AG08396 (cell line): Measurements from ENCODE around the gene ZYX.

Experiments
- DNase-seq: peaks from one replicate; pipeline ENCODE4 v3.0.0; 2012; ENCODE audit warnings: low spot score, mixed read lengths

The ZYX gene, protein sequence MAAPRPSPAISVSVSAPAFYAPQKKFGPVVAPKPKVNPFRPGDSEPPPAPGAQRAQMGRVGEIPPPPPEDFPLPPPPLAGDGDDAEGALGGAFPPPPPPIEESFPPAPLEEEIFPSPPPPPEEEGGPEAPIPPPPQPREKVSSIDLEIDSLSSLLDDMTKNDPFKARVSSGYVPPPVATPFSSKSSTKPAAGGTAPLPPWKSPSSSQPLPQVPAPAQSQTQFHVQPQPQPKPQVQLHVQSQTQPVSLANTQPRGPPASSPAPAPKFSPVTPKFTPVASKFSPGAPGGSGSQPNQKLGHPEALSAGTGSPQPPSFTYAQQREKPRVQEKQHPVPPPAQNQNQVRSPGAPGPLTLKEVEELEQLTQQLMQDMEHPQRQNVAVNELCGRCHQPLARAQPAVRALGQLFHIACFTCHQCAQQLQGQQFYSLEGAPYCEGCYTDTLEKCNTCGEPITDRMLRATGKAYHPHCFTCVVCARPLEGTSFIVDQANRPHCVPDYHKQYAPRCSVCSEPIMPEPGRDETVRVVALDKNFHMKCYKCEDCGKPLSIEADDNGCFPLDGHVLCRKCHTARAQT

GRCh38 chr7:143380646-143381426, at the start of gene ZYX:
Gene ZYX (plus strand): TSS chr7:143381345. CDS start chr7:143381572, 227 bp downstream.
- peak; percentile 98 for DNase-seq

GRCh38 chr7:143334244-143334643, 46.9 kb upstream of the ZYX start:
- no peak for DNase-seq

DNA sequence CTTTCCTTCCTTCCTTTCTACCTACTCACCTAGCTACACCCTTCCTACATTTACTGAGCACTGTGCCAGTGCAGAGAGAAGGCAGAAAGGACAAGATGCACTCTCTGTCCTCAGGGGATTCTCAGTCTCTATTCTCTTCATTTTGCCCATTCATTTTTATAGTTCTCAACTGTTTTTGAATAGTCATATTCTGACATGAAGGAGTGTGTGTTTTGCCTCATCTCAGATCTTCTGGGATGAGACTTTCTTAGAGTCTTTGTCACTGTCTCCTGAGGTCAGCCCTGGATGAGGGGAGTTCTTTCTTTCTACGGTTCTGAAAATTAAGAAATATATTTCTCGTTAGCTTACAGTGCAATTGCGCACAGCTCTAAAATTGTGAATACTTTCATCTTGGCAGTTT, 43.9 kb upstream of the ZYX start:
- no peak for DNase-seq

- DNase-seq = no peak
Measured at GRCh38 chr7:143341842-143342241, 39.3 kb upstream of the ZYX start.

- no peak for DNase-seq
Measured at GRCh38 chr7:143343596-143343995, 37.5 kb upstream of the ZYX start.

- peak; percentile 41 for DNase-seq
Measured at GRCh38 chr7:143345428-143345900, 35.7 kb upstream of the ZYX start.

GRCh38 chr7:143346018-143346417, 35.1 kb upstream of the ZYX start:
- no peak for DNase-seq

GRCh38 chr7:143347950-143348349, 33.2 kb upstream of the ZYX start:
- DNase-seq = no peak

- DNase-seq = no peak
Measured at GRCh38 chr7:143351060-143351459, 30.1 kb upstream of the ZYX start.

DNA sequence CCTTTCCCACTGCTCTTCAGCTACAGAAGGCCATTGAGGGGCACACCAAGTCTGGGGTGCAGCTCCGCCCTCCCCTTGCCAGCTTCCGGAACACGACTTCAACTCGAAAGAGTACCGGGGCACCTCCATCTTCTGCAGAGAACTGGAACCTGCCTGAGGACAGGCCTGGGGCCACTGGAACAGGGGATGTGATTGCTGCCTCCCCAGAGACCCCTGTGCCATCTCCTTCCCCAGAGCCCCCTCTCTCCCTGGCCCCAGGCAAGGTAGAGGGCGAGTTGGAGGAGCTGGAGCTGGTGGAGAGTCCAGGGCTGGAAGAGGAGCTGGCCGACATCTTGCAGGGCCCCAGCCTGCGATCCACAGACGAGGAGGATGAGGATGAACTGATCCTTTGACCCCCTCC, 29.6 kb upstream of the ZYX start:
- no peak for DNase-seq

GRCh38 chr7:143352531-143353002, 28.6 kb upstream of the ZYX start:
- DNase-seq = no peak

- no peak for DNase-seq
Measured at GRCh38 chr7:143354376-143354775, 26.8 kb upstream of the ZYX start.

DNA sequence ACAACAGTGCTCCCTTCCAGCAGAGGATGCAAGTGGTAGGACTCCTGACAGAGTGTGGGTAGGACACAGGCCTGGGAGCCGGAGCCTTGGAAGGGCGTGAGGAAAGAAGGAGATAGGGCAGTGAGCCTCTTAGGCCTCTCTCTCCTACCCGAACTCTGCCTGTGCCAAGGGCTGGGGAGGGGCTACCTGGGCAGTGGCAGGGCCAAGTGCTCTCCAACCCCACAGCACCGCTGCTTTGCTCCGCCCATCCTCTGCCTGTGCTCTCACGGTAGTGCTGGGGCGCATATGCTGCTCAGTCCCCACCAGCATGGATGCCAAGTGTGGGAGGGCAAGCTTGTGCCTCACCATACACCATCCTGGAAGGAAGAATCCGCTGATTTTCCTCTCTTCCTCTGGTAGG, 26.2 kb upstream of the ZYX start:
- no peak for DNase-seq

DNA sequence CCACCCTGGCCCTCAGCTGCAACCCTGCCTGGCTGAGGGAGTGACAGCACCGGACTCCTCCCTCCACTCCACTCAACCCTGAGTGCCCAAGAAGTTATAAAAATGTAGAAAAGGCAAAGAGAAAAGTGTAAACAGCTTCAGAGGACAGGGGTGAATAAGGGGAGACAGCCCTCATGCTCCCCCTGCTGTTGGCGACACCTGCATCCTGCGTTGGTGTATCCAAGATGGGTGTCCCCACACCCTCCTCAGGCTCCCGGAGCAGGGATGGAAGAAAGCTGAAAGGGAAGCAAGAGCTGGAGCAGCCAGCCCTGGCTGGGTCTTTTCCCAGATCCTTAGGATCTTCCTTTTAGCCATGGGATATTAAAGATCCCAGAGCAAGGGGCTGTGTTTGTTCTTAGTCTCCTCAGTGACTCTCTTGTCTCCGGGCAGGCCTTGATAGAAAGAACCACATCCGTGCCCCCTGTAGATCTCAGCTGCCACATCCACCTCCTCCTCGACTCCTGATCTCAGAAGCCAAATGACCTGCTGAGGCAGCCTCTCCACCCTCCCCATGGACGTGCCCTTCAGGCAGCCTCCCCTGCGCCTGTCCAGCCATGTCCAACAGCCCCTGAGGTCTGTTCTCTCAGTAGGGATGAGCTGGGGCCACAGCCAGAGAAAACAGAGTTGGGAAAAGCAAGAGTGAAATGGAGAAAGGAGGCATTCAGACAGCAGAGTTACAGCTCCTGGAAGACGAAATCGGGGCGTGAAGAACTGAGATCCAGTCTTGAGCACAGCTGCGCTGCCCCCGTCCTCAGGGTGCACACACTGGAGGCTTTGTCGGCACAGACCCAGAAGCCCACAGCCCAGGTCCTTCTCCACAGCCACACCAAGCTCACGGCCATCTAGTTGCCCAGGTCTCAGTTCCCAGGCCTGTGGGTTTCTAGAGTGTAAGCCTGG, 25.4 kb upstream of the ZYX start:
- DNase-seq = no peak

GRCh38 chr7:143356414-143357050, 24.6 kb upstream of the ZYX start:
- no peak for DNase-seq

DNA sequence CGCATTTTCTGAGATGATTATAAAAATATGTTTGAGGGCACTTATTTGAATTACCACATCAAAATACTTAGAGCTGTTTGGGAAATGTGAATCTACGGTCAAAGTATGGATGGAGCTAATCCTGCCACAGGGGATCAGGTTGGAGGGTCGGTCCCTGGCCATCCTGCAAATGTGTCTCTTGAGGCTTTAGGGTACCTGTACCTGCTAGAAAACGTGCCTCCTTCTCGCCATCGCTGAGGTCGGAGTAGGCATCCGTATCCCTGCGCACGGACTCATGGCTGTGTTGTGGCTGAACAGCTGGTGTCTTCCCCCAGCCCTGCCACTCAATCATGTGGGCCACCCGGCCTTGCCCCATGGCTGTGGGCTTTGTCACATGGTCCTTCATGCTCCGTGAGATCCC, 22.5 kb upstream of the ZYX start:
- DNase-seq = no peak

- no peak for DNase-seq
Measured at GRCh38 chr7:143359771-143360353, 21.3 kb upstream of the ZYX start.

GRCh38 chr7:143360788-143361551, 20.2 kb upstream of the ZYX start:
- DNase-seq = no peak

DNA sequence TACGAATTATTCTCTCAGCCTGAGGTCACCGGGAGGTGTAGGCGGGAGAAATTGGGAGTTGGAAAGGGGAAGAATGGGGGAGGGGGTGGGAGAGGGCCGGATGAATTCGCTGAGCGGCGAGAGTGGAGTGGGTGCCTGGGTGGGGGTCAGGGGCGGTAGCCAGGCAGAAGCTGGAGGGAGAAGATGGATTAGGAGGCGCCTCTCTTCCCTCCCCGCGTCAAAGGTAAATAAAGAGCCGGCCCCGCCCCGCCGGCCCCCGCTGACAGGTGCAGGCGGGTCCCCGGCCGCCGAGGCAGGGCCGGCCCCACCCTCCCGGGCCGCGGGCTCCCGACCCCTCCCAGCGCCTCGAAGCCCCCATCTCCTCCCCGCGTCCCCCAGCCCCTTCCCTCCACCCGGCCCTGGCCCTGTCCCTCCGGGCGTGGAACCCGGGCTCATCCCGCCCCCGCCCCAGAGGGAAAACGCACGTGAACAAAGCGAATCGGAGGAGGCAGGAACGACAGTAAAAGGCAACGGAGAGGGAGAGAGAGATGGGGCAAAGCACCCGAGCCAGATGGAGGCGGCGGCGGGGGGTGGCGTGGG, 19.5 kb upstream of the ZYX start:
- DNase-seq = peak; percentile 53
